Measurements from ENCODE around the gene RASGEF1C.

Gene RASGEF1C

DNA sequence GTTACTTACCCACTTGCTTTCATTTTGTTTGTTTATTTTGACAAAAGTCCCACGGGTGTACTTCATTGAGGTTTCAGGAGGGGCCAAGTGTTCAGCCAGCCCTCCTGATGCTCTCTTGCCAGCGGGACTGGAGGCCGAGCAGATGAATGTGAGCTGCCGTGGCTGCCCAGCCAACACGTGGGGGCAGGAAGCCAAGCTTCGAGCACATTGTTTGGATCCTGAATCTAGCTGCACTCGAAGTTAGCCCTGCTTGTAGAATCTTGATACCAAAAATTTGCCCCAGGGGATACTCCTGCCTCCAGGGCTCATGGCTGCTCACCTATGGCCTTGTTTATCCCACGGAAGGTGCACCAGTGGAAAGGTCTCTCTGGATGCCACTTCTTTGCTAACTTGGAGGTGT, 49.3 kb downstream of the RASGEF1C start:
- DNase-seq (ENCODE audit: low read depth), result no peak

DNA sequence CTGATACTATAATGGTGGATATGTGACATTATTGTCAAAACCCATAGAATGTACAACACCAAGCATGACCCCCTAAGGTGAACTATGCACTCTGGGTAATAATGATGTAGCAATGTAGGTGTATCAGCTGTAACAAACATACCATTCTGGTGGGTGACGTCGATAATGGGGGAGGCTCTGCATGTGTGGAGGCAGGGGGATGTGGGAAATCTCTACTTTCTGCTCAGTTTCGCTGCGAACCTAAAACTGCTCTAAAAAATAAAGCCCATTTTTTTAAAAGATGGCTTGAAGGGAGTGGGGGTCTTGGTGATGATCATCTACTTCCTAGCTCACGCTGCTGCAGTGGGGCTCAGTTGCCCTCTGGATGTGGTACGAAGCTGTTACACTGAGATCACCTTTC, 51.1 kb downstream of the RASGEF1C start:
- DNase-seq (ENCODE audit: low read depth), result no peak

DNA sequence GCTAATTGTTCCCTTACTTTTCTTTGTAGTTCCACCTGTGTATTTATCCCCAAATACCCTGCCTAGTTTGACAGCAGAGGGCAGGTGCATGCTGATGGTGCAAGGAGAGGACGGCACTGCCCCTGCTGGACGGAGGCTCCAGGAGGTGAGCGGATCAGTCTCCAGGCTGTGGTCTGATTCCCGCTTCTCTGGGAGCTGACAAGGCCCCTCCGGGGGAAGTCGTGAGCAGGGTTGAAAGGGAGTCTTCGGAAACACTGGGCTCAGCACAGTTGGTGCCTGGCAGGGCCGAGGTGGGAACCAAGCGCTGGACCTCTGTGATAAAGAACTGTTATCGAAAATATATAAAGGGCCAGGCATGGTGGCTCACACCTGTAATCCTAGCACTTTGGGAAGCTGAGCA, 52.9 kb downstream of the RASGEF1C start:
- DNase-seq (ENCODE audit: low read depth), result no peak

- DNase-seq (ENCODE audit: low read depth), result no peak
Observed at GRCh38 chr5:180155365-180155926, 53.6 kb downstream of the RASGEF1C start.

GRCh38 chr5:180154821-180155364, 54.1 kb downstream of the RASGEF1C start:
- no peak for DNase-seq (ENCODE audit: low read depth)

DNA sequence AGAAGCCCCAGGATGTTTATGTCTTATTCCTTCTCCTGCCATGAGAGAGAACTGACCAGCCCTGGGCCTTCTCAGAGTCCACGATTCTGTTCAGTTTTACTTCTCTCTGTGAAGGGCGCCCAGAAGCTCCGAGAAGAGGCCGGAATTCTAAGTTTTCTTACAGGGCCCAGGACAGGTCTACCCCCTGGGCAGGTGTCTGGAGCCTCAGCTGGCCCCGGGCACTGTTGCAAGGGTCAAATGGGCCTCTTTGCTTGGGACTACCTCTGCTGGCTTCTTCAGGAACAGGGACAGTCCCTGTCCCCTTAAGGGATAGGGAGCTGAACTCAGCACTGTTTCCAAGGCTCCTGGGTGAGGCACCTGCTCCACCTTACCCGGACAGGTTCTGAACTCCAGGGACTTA, 55.0 kb downstream of the RASGEF1C start:
- DNase-seq (ENCODE audit: low read depth), result no peak

GRCh38 chr5:180153099-180153498, 55.9 kb downstream of the RASGEF1C start:
- no peak for DNase-seq (ENCODE audit: low read depth)

DNA sequence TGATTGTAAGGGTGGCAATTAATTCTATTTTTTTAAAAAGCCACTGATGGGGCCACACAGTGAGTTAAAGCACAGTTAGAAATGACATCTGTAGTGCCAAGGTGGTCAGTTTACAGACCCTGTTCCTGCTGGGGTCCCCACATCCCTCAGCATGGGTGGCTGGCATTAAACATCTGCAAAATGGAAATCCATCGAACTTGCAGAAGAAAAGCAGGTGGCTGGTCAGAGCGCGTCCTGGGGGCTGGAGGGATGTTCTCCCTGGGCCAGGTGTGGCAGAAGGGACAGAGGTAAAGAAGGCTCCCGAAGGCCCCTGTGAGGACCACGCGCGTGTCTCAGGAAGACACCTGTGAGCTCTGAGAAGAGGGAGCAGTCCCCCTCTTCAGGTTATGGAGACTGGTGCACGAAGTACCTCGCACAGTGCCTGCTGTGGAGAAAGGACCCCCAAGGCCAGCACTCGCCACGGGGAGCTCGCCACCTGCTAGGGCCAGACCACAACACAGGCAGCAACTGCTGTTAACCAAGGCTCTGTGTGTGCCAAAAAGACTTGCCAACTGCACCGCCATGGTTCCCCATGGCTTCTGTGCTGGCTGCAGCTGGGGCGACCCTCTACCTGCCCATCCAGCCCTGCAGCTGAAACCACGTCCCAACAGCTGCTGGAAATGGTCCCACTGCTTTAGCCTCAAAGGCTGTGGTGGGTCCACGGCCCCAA, 65.2 kb downstream of the RASGEF1C start:
- no peak for DNase-seq (ENCODE audit: low read depth)

GRCh38 chr5:180142824-180143610, 66.0 kb downstream of the RASGEF1C start:
- DNase-seq (ENCODE audit: low read depth), result no peak

GRCh38 chr5:180142021-180142765, 66.8 kb downstream of the RASGEF1C start:
- DNase-seq (ENCODE audit: low read depth), result no peak

DNA sequence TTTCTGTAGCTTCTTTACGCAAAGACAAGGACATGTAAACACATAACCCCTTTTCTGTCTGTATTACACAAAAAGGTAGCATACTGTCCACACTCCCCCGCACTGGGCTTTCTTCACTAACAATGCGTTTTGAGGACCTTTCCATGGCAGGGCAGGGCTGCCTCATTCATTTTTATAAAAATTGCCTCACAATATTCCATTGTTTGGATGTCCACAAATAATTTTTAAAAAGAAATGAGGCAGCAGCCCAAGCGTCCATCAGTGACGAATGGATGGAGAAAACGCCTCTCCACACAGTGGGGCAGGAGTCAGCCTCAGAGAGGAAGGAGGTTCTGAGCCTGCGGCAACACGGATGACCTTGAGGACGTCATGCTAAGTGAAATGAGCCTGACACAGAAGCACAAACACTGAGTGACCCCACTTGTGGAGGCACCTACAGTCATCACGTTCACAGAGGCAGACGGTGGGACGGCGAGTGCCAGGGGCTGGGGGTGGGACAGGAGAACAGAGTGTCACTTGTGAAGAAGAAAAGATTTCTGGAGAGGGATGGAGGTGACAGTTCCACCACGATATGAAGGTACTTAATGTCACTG, 67.8 kb downstream of the RASGEF1C start:
- no peak for DNase-seq (ENCODE audit: low read depth)

- no peak for DNase-seq (ENCODE audit: low read depth)
Observed at GRCh38 chr5:180140571-180140970, 68.4 kb downstream of the RASGEF1C start.

DNA sequence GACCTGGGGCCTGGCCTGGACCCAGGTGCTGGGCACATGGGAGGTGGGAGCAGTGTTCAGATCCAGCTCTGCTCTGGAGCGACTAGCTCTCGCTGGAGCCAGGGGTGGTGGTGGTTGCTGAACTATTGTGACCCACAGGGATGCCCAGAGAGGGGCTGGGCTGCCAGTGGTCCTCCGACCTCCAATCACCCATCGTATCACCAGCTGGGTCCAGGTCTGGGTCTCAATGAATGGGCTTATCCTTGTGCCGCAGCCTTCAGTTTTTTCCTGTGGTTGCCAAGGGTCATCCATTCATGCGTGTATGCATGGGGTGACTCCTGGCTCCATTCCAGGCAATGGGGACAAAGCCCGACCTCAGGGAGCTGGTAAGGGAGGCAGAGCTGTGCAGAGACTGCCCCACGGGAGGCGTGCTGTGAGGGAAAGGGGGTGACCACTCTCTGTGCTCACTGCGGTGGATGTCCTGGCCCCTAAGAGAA, 68.9 kb downstream of the RASGEF1C start:
- no peak for DNase-seq (ENCODE audit: low read depth)

DNA sequence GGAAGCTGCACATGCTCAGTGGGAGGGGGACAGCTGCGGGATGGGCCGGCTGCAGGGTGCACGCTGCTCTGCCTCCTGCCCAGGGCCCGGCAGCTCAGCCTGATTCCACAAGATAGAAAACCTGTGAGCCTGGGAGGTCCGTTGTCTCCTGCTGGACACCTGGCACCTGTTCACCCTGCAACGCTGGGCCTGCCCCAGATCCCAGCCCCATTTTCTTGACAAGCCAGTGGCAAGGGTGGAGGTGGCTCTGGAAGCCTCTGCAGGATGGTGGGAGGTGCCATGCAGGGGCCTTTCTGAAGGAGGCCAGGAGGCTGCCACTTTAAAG, 69.3 kb downstream of the RASGEF1C start:
- DNase-seq (ENCODE audit: low read depth), result no peak

- no peak for DNase-seq (ENCODE audit: low read depth)
Observed at GRCh38 chr5:180138976-180139730, 69.9 kb downstream of the RASGEF1C start.

- no peak for DNase-seq (ENCODE audit: low read depth)
Observed at GRCh38 chr5:180138214-180138975, 70.6 kb downstream of the RASGEF1C start.

DNA sequence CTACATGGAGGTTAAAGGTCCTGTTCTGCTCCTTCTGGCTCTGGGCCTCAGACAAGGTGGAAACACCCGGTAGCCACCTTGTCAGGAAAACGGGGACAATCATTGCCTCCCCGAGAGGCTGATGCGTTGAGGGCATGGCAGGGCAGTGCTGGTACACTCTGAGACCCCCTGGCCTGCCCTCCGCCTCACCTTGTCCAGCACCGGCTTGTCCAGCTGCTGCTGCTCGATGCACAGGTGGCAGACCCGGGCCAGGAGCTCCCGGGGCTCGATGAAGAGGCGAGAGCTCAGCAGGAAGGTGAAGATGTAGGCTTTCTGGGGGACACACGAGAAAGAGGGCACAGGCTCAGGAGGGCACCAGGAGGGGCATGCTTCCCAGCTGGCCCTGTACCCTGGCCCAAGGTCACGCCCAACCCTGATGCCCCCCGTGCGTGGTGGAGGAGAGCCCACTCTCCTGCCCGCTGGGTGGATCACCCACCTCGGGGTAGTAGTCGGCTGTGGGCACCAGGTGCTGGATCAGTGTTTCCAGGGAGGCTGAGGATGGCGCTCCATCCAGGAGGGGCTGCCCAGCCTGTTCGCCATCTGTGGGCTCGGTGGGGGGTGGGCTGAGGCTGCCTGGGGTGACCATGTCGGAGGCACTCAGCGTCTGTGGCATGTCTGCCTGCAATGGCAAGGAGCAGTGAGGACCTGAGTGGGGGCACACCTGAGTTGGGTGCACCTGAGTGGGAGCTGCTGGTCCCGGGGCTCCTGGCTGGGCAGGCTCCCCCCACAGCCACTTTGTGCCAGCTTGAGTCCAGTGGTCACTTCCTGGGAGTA, 71.4 kb downstream of the RASGEF1C start:
- no peak for DNase-seq (ENCODE audit: low read depth)

DNA sequence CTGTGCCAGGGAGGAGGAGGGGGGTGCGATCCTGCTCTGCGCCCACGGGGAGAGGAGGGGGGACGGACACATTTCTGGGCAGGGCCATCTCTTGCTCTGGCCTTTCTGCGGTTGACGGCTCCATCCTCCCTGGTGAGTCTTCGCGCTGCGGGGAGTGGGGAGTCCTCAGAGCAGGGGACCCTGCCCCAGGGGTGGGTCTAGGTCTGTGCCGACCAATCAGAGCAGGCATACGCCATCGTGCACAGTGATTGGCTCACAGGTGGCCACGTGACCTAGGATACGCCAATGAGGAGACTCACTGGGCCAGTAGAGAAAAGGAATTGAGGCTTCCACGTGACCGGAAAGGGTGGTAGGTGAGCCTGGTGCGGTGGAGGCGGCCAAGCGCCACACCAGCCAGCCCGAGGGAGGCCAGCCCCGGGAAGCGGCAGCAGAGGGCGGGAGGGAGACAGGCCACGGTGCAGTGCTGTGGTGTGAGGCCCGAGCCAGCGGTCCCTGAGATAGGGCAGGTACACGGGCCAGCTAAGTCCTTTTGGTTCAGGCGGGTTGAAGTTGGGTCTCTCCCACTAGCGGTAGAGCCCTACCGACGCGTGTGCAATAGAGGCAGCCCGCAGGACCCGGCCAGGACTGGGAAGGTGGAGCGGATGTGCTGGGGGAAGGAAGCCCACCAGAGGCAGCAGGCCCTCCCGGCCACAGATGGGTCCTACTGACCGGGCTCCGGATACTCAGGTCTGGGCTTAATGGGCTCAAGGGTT, 72.2 kb downstream of the RASGEF1C start:
- no peak for DNase-seq (ENCODE audit: low read depth)
